ENCODE results near the gene CZIB. TPM values are rescaled to one million over a fixed set of nuclear protein-coding genes. Genes with fewer than 3 reads are reported as not detected.
"Not testable (repeated sequence)": the region's sequence is repeated elsewhere in the genome, so short reads cannot be mapped to it uniquely, and the experiment has no call there.

The CZIB gene
- total RNA-seq, 1 donor from 2014 or later, result 60.2 TPM

- H3K4me3 ChIP-seq, result no peak overlapping the region
- TF ChIP-seq, protein P1, sequence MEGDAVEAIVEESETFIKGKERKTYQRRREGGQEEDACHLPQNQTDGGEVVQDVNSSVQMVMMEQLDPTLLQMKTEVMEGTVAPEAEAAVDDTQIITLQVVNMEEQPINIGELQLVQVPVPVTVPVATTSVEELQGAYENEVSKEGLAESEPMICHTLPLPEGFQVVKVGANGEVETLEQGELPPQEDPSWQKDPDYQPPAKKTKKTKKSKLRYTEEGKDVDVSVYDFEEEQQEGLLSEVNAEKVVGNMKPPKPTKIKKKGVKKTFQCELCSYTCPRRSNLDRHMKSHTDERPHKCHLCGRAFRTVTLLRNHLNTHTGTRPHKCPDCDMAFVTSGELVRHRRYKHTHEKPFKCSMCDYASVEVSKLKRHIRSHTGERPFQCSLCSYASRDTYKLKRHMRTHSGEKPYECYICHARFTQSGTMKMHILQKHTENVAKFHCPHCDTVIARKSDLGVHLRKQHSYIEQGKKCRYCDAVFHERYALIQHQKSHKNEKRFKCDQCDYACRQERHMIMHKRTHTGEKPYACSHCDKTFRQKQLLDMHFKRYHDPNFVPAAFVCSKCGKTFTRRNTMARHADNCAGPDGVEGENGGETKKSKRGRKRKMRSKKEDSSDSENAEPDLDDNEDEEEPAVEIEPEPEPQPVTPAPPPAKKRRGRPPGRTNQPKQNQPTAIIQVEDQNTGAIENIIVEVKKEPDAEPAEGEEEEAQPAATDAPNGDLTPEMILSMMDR (IDR thresholded peaks at IDR 0.05), result no peak
- DNase-seq (no peak), ATAC-seq (no peak)
- intact Hi-C loops (cut with DNase I), result no loop called here
- H3K27me3 ChIP-seq (ENCODE audit: low read depth), result no peaks in the 10 kb centered on the region
- peaks cover 6% of the 10 kb centered on the region for H3K4me1 ChIP-seq
- no peak overlapping the region for H3K27ac ChIP-seq
- no peaks in the 10 kb centered on the region for H3K9me3 ChIP-seq
- peaks cover 77% of the 10 kb centered on the region for H3K36me3 ChIP-seq
These were observed 6.0 kb downstream of the CZIB start for GRCh38 chr1:53214376-53214940.

DNA sequence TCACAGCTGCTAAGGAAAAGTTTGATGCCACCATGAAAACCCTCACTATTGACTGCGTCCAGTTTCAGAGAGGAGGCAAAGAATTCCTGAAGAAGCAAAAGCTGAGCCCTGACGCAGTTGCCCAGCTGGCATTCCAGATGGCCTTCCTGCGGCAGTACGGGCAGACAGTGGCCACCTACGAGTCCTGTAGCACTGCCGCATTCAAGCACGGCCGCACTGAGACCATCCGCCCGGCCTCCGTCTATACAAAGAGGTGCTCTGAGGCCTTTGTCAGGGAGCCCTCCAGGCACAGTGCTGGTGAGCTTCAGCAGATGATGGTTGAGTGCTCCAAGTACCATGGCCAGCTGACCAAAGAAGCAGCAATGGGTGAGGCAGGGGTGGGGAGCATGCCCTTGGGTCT, 9.5 kb downstream of the CZIB start:
- no peak for DNase-seq
- Histone ChIP-seq H3K36me3 (peaks cover 93% of the 10 kb centered on the region), H3K4me3 (no peak overlapping the region)

GRCh38 chr1:53210352-53210751, 10.1 kb downstream of the CZIB start:
- no peak overlapping the region for H3K4me3 ChIP-seq
- H3K27ac ChIP-seq, result no peak overlapping the region
- TF ChIP-seq, protein P1 (IDR thresholded peaks at IDR 0.05), result no peak
- no peaks in the 10 kb centered on the region for H3K27me3 ChIP-seq (ENCODE audit: low read depth)
- no peaks in the 10 kb centered on the region for H3K4me1 ChIP-seq
- peaks cover 95% of the 10 kb centered on the region for H3K36me3 ChIP-seq
- ATAC-seq (no peak), DNase-seq (no peak)
- intact Hi-C loops (cut with DNase I), result no loop called here
- H3K9me3 ChIP-seq, result peaks cover 7% of the 10 kb centered on the region

More for the DNA sequence above, 9.5 kb downstream of the CZIB start:
- no peaks in the 10 kb centered on the region for H3K27me3 ChIP-seq (ENCODE audit: low read depth)
- no peak for ATAC-seq
- intact Hi-C loops (cut with DNase I), result no loop called here
- H3K9me3 ChIP-seq, result peaks cover 6% of the 10 kb centered on the region
- no peaks in the 10 kb centered on the region for H3K4me1 ChIP-seq
- TF ChIP-seq, protein P1 (IDR thresholded peaks at IDR 0.05), result no peak
- no peak overlapping the region for H3K27ac ChIP-seq

DNA sequence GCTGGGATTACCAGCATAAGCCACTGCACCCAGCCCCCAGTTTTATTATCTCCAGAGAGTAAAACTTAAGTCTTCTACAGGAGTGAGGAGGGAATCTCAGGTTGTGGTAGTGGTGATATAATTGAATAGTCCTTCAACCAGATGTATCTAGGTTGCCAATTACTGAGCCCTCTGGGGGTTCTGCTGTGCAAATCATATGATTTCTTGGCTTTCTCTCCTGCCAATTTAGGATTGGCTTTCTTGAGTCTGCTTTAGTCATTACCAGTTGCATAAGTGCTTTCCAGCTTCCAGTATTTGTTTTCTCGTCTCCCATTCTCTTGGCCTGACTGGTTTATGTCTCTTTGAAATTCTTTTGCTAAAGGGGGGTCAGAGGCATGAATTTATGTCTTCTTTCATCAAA, 12.7 kb downstream of the CZIB start:
- Histone ChIP-seq H3K9me3 (peaks cover 7% of the 10 kb centered on the region), H3K27ac (no peak overlapping the region), H3K27me3 (ENCODE audit: low read depth) (no peaks in the 10 kb centered on the region), H3K4me1 (no peaks in the 10 kb centered on the region), H3K4me3 (no peak overlapping the region), H3K36me3 (peaks cover 95% of the 10 kb centered on the region)
- DNase-seq, result no peak
- ATAC-seq, result no peak
- intact Hi-C loops (cut with DNase I), result no loop called here
- TF ChIP-seq, protein P1 (IDR thresholded peaks at IDR 0.05), result no peak

- H3K4me1 ChIP-seq, result no peaks in the 10 kb centered on the region
- TF ChIP-seq, protein P1 (IDR thresholded peaks at IDR 0.05), result no peak
- no peak overlapping the region for H3K27ac ChIP-seq
- H3K4me3 ChIP-seq, result no peak overlapping the region
- DNase-seq (no peak), ATAC-seq (no peak)
- H3K27me3 ChIP-seq (ENCODE audit: low read depth), result no peaks in the 10 kb centered on the region
- intact Hi-C loops (cut with DNase I), result no loop called here
- peaks cover 7% of the 10 kb centered on the region for H3K9me3 ChIP-seq
- peaks cover 95% of the 10 kb centered on the region for H3K36me3 ChIP-seq
These were observed 13.6 kb downstream of the CZIB start for GRCh38 chr1:53206735-53207379.

GRCh38 chr1:53206083-53206685, 14.2 kb downstream of the CZIB start:
- peaks cover 95% of the 10 kb centered on the region for H3K36me3 ChIP-seq
- H3K4me3 ChIP-seq; H3K27me3 ChIP-seq (ENCODE audit: low read depth); DNase-seq; H3K4me1 ChIP-seq; H3K9me3 ChIP-seq; H3K27ac ChIP-seq; intact Hi-C loops (cut with DNase I); ATAC-seq: not testable (repeated sequence)

GRCh38 chr1:53205496-53205895, 14.9 kb downstream of the CZIB start:
- H3K4me3 ChIP-seq; intact Hi-C loops (cut with DNase I); H3K27ac ChIP-seq; H3K27me3 ChIP-seq (ENCODE audit: low read depth); H3K9me3 ChIP-seq; ATAC-seq; H3K4me1 ChIP-seq; DNase-seq: not testable (repeated sequence)
- peaks cover 95% of the 10 kb centered on the region for H3K36me3 ChIP-seq
